DOHH2 (cell line): Measurements from ENCODE around the gene HHAT.

Source experiments
- EZH2phosphoT487 ChIP-seq: fragments of 200-600 bp; sonication (generic); IDR thresholded peaks from 2 replicates; pipeline ENCODE4 v1.6.1; 2017; ENCODE audit warnings: borderline replicate concordance, mild to moderate bottlenecking, antibody characterized with exemption, low read length, moderate library complexity, mixed read lengths
- TF ChIP-seq, protein P1 (sequence below): fragments of 200-600 bp; sonication (generic); IDR thresholded peaks from one replicate; pipeline ENCODE4 v1.5.1; 2014; ENCODE audit warnings: antibody characterized with exemption, mild to moderate bottlenecking, low read depth, low read length; ENCODE audit not compliant: poor library complexity, severe bottlenecking

- TF ChIP-seq, protein P1, sequence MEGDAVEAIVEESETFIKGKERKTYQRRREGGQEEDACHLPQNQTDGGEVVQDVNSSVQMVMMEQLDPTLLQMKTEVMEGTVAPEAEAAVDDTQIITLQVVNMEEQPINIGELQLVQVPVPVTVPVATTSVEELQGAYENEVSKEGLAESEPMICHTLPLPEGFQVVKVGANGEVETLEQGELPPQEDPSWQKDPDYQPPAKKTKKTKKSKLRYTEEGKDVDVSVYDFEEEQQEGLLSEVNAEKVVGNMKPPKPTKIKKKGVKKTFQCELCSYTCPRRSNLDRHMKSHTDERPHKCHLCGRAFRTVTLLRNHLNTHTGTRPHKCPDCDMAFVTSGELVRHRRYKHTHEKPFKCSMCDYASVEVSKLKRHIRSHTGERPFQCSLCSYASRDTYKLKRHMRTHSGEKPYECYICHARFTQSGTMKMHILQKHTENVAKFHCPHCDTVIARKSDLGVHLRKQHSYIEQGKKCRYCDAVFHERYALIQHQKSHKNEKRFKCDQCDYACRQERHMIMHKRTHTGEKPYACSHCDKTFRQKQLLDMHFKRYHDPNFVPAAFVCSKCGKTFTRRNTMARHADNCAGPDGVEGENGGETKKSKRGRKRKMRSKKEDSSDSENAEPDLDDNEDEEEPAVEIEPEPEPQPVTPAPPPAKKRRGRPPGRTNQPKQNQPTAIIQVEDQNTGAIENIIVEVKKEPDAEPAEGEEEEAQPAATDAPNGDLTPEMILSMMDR: no peak
- no peak for TF ChIP-seq EZH2phosphoT487
These were observed 207.7 kb downstream of the HHAT start for GRCh38 chr1:210536254-210536961.
